GM18502 (cell line): ENCODE measurements around the gene ASPHD1.
"Not testable (repeated sequence)": the region's sequence is repeated elsewhere in the genome, so short reads cannot be mapped to it uniquely, and the experiment has no call there.

ENCODE experiments used
- ATAC-seq: cut with Tn5 transposase; IDR thresholded peaks from one replicate; pipeline ENCODE4 v1.9.1; 2021; ENCODE audit warnings: mild to moderate bottlenecking; ENCODE audit not compliant: unreplicated experiment, poor library complexity

The ASPHD1 gene

DNA sequence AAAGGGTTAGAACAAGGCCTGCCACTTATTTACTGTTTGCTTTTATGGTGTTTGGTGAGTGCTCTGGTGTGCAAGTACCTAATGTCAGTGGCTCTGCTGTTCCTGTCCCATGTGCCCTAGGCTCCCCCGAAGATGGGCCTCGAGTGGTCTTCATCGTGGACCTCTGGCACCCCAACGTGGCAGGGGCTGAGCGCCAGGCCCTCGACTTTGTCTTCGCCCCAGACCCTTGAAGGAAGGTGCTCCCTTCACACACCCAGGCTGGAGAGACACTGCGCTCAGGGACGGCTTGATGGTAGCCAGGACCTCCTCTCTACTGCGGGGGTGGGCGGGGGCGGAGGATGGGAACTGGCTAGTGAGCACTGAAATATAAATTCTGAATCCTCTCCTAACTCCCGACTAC is 5.4 kb downstream of the ASPHD1 start:
- ATAC-seq, result no peak

DNA sequence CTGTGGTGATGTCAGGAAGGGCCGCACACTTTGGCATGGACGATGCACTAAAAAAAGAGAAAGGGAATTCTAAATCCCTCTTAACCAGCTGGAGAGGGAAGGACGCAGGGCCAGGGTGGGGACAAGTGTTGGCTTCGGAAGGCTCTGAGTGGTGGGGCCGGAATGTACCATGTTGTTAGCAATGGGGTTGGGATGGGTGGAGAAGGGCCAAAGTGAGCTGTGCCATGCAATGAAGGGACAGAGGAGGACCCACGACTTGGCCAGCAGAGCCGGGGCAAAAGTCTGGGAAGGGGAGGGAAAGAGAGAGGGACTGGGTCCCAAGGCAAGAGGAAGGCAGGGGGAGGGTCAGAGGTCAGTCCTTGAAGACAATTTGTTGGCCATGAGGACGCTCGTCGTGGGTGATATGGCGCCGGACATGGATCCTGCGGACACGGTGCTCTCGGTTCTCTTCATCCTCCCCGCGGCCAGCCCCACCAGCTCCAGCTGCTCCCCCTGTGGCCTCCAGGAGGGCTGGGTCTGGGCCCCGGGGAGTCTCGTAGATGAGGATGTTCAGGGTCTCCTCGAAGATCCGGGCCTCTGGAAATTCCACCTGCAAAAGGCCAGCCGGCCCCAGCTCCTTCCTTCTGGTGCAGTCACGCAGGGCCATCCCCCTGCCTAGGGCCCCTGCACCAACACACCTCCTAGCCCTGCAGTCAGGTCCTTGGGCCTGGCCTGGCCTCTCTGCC is 6.4 kb downstream of the ASPHD1 start:
- no peak for ATAC-seq

DNA sequence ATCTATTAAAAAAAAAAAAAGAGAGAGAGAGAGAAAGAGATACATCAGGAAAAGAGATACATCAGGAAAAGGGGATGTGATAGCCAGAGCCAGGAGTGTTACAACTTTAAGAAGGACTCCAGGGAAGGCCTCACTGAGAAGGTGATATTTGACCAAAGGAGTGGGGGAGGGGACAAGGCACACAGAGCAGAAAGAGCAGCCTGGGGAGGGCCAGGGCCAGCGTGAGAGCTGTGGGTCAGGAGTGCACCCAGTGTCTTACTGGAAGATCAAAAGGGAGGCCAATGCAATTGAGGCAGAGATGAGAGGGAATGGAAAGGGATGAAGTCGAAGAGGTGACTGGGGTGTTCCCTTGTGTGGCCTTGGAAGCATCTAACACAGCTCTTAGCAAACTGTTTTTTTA is 7.7 kb downstream of the ASPHD1 start:
- ATAC-seq, result no peak

DNA sequence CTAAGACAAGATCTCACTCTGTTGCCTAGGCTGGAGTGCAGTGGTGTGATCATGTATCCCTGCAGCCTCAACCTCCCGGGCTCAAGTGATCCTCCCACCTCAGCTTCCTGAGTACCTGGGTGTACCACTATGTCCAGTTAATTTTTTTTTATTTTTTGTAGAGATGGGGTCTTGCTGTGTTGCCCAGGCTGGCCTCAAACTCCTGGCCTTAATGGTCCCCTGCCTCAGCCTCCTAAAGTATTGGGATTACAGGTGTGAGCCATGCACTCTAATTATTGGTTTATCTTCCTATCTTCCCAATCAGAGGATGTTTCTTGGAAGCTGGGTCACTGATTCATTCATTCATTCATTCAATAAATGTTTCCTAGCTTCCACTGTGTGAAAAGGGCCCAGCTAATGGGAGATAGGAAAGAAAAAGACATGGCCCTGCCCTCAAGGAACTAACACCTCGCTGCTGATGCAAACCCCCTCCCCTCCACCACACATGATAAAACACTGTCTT is 8.5 kb downstream of the ASPHD1 start:
- no peak for ATAC-seq

DNA sequence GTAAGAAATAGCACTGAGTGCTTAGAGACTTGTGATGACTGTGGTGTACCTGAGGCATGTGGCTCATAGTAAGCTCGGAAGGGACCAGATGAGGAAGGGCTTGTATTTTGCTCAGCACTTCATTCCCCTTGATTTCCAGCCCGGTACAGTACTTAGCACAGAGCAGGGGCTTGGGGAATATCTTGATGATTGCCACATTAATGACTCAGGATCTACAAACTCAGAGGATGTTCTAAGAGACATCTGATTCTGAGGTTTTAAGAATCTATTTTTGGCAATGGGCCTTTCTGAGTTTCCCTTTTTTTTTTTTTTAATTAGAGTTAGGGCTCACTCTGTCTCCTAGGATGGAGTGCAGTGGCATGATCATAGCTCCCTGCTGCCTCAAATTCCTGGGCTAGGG is 9.1 kb downstream of the ASPHD1 start:
- no peak for ATAC-seq

DNA sequence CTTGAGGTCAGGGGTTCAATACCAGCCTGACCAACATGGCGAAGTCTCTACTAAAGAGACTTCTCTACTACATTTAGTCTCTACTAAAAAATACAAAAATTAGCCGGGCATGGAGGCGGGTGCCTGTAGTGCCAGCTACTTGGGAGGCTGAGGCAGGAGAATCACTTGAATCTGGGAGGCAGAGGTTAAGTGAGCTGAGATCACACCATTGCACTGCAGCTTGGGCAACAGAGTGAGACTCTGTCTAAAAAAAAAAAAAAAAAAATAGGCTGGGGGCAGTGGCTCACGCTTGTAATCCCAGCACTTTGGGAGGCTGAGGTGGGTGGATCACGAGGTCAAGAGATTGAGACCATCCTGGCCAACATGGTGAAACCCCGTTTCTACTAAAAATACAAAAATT is 9.6 kb downstream of the ASPHD1 start:
- ATAC-seq, result not testable (repeated sequence)

DNA sequence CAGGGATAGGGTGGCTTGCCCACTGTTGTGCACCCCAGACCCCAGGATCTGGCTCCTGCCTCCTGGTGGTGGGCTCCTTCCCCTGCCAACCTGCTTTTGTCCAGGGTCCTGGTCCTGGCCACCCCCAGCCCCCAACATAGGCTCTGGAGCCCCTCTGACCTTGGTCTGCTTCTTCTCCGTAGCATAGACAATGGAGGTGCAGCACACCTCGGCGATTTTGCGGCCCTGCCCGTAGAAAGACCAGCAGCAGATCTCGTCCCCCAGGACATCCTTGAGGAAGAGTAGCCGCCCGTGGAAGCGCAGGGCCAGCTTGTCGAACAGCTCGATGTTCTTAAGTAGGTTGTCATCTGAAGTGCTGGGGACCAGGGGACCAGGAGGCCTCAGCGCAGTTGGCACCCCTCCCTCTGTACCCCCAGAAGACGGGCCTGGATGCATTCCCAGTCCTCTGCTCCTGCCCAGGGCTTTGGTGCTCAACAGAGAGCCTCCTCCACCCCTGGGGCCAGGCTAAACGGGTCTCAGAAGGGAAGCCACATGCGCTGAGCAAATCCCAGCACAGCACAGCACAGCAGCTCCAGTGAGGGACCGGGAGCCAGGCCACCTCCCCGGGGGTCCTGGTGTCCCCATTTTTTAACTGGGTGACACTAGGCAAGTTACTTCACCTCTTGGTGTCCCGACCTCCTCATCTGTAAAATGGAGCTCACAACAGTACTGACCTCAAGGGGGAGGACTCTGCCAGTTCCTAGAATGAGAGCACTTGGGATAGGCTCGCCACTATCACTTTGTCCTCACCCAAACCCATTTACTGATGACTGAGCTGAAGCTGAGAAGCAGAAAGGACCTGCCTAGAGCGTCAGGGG is 10.8 kb downstream of the ASPHD1 start:
- ATAC-seq, result no peak

DNA sequence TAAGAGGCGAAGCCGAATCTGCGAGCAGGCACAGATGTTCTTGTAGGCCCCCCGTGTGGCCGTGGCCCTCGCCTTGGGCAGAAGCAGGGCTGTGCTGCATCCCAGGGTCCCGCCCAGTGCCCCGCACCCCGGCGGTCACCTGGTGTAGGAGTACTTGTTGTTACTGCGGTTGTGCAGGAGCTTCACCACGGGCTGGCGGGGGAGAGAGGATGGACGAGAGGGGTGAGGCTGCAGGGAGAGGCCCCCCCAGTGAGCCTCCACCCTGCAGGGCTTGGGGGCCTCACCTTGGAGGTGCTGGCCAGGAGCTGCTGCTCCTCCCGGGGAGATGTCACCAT is 11.4 kb downstream of the ASPHD1 start:
- ATAC-seq, result no peak

DNA sequence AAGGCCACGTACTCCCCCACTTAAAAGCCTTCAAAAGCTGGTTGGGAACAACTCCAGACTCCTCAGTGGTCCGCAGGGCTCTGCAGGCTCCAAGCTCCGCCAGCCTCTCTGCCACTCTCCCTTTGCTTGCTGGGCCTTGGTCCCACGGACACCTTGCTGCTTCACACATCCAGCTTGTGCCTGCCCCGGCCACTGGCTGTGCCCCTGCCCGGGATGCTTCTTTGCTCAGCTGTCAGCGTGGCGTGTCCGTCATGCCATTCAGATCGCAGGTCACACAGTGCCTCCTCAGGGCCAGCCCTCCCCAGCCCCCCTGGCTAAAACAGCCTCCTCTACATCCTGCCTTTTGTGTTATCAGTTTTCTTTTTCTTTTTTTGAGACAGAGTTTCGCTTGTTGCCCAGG is 11.8 kb downstream of the ASPHD1 start:
- ATAC-seq, result no peak

DNA sequence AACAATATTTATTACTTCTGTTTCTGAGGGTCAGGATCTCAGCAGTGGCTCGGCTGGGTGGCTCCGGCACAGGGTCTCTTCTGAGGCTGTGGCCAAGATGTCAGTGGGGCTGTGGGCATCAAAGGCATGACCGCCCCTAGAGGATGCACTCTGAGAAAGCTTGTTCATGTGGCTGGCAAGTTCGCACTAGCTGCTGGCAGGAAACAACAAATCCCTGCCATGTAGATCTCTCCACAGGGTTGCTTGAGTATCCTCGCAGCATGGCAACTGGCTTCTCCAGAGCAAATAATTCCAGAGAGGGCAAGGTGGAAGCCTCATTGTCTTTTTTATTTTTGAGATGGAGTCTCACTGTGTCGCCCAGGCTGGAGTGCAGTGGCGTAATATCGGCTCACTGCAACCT is 13.2 kb downstream of the ASPHD1 start:
- ATAC-seq, result no peak

DNA sequence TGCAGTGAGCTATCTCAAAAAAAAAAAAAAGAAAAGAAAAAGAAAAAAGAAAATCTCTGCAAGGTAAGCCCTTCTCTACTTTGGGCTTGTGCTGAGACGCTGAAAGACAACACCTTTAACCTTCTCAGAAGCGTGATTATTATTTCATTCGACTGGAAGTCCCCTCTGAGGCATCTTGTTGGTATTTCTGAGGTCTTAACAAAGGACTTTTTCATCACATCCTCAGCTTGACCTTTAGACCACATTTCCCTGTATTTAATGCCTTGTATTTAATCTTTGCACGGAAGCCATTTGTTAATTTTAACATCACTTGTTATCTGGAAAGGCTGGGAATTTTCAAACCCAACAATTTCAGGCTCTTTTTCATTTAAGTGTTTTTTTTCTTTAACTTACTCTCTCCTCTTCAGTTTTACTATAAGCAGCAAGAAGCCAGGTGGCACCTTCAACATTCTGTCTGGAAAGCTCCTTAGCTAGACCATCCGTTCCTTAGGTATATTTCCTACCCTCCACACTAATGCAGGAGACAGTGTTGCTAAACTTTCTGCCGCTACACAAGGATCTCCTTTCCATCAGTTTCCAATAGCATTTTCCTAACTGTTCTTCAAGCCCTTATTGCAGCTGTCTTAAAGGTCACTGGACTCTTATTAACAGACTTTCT is 15.4 kb downstream of the ASPHD1 start:
- ATAC-seq, result no peak

DNA sequence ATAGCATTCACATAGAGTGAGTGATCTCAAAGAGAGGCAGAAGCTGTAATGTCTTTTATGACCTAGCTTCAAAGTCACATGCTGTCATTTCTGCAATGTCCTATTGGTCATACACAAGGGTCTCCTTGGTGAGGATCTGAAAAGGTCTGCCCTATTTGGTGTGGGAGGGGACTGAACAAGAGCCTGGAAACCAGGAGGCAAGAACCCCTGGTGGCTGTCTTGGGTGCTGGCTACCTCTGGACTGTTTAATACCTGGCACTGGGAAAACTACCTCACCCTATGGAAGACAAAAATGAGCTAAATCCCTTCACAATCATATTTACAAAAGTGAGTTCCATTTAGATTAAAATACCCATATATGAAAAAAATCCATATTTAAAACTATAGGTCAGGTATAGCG is 16.7 kb downstream of the ASPHD1 start:
- ATAC-seq, result no peak

DNA sequence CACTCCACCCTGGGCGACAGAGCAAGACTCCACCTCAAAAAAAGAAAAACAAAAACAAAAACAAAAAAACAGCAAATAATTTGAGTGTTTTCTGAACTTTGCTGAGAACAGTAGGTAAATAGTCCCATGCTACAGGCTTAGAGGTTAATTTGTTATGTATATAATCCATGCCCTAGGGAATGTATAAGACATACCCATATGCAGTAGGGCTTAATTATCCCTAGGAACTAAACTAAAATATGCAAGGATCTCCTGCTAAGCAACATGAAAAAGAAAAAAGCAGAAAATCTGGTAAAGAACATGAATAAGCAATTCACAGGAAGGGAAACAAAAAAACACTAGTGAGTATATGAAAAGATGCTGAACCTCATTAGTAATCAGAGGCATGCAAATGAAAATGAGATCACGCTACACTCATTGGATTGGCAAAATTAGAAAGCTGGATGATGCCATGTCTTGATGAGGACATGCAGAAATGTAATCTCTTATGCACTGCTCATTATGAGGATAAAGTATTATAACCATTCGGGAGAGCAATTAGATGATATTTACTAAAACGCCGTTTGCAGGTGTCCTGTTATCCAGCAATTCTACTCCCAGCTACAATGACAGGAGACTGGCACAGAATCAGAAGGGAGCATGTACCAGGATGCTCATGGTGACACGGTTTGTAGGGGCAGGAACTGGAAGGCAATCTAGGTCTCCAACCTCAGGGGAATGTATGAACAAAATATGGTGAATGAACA is 20.2 kb downstream of the ASPHD1 start:
- no peak for ATAC-seq

DNA sequence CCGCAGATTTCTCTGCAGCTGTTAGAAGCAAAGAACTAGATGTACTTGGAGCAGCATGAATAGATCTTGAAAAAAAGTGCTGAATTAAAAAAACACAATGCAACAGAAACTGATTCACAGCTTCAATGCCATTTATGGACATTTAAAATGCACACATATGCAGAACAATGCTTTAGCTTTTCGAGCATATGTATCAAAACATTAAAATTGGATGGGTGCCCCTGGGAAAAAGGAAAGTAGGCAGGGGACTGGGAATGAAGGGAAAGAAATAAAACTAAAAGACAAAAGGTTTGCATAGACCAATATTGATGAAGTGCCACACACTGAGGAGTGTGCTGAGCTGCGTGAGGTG is 20.7 kb downstream of the ASPHD1 start:
- ATAC-seq, result no peak

DNA sequence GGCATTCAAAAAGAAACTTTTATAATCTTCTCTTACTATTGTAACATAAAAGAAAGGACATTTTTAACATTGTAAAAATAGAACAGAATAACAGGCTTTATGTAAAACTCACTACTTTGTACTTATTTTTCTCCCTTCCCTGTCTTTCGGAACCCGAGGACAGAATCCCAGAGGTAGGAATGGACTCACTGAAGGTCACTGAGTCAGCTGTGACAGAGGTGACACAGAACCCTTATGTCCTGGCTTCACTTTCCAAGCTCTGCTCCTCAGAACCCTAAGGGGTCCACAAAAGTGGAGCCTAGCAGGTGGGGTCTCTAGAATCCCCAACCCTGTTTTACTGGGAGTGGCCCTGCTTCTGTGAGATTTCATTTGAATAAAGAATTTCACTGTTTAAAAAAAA is 22.0 kb downstream of the ASPHD1 start:
- ATAC-seq, result no peak

DNA sequence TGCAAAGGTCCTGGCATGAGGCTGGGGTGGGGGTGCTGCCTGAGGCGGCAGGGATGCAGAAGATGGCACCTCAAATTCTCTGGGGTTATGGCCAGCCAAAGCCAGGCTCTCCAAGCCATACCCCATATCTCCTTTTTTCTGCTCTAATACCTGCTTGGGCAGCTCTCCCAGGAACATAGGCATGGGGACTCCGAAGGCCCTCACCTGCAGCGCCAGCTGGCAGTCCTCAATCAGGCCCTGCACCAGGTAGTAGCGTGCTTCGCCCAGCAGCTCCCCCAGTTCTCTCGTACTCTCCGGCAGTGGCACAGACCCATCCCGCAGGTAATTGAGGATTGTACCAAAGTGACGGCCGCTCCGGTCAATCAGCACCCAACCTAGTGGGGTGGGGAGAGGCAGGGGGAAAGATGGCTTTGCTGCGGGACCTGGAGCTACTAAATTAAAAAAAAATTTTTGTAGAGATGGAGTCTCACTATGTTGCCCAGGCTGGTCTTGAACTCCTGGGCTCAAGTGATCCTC is 22.8 kb downstream of the ASPHD1 start:
- ATAC-seq, result no peak

DNA sequence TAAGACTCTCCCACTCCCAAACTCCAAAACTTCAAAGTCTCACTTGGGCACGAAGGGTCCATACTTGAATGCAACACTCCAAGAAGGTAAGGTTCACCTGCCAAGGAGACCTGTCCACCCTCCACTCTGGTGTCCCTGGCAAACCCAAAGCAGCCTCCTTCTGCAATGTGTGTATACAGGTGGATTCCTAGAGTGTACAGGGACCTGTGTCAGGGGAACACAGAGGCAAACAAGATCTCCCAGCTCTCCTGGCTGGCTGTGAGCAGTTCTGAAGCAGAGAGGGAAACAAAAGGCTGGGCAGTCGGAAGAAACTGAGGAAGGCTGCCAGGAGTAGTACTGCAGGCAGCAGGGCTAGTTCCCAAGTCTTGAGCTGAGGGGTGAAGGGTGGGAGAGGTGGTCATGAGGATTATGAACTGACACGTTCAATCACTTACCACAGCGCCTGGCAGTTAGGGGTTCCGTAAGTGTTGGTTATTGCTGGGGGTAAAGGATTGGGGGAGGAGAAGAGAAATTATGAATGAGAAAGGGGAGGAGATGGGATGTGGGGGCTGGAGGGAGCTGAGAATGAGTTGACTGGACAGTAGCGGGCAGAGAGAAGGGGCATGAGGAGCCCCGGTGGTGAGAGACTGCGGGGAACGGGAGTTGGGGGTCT is 24.9 kb downstream of the ASPHD1 start:
- ATAC-seq, result no peak

DNA sequence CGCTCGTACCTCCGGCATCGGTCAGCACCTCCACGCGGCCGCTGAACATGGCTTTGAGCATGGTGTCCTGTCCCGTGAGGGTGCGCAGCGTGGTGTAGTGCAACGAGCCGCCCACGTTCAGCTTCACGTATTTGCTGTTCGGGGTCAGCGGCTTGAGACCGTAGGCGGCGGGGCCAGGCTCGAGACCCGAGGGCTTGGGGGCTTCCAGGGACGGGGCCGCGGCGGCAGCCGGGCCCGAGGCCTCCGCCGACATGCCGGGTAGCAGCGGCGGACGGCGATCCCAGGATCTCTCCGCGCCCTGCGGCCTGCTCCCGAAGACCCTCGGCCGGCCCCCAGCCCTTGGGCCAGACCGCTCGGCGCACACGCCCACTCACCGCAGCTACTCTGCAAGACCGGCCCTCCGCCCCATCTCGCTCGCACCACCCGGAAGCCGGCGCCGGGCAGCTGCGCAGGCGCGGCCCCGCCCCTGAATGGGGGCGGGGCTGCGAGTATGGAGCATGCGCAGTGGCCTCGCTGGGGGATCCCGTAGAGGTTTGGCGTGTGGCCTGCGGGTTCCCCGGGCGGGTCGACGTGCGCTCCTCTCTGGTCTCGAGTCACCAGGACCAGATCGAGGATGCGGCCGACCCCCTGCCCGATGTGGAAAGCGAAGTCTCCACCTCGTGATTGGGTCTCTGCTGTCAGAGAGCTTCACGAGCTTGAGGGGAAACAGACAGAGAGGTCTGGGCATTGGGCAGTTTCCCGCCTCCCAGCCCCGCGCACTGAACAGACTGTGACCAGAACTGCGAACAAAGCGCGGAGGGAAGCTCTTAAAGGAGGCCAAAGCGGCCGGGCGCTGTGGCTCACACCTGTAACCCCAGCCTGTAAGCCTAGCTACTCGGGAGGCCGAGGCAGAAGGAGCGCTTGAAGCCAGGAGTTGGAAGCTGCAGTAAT is 25.8 kb downstream of the ASPHD1 start, which contains the start of gene KCTD13:
Gene KCTD13, minus strand, starts transcription at position 446 of the 930 bp plus-strand sequence. Its CDS starts 193 bp downstream, at position 253.
- peak; percentile 91 for ATAC-seq

DNA sequence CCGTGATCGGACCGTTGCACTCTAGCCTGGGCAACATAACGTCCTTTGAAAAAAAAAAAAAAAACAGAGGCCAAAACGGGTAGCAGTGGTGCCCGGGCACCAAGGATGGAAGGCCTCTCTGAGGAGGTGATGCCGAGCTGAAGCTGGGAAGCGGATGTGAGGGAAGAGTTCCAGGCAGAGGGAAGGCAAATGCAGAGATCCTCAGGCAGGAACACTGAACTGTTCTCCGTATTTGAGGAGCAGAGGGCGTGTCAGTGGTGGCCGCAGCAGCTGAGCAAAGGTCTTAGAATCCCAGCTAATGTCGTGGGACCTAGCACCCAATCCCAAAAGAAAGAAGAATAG is 26.4 kb downstream of the ASPHD1 start:
- no peak for ATAC-seq
